NK-92 treated with Interleukin-12 subunit alpha and Interleukin-12 subunit beta, amount 100 ng/mL, for 24 hours (cell line): ENCODE measurements around the gene GLDN.

Experiments
- DNase-seq: peaks from one replicate; lab custom pipeline; 2025; lab: John Stamatoyannopoulos, UW

GLDN gene

GRCh38 chr15:51341366-51342226, at the start of gene GLDN:
Gene GLDN, plus strand, starts transcription at chr15:51341655. Its CDS starts 30 bp downstream, at chr15:51341685.
- DNase-seq = no peak

- DNase-seq = no peak
Observed at GRCh38 chr15:51298620-51299019, 42.8 kb upstream of the GLDN start.

GRCh38 chr15:51299187-51300015, 42.1 kb upstream of the GLDN start:
- no peak for DNase-seq

- no peak for DNase-seq
Observed at GRCh38 chr15:51302480-51302879, 39.0 kb upstream of the GLDN start.

- DNase-seq = no peak
Observed at GRCh38 chr15:51303462-51303980, 37.9 kb upstream of the GLDN start.

- DNase-seq = no peak
Observed at GRCh38 chr15:51307325-51307724, 34.1 kb upstream of the GLDN start.

GRCh38 chr15:51307811-51308210, 33.6 kb upstream of the GLDN start:
- no peak for DNase-seq

- DNase-seq = no peak
Observed at GRCh38 chr15:51310064-51310463, 31.4 kb upstream of the GLDN start.

GRCh38 chr15:51311510-51311909, 29.9 kb upstream of the GLDN start:
- no peak for DNase-seq

GRCh38 chr15:51312166-51313073, 29.0 kb upstream of the GLDN start:
- no peak for DNase-seq

GRCh38 chr15:51313074-51313393, 28.4 kb upstream of the GLDN start:
- no peak for DNase-seq

GRCh38 chr15:51313644-51314280, 27.7 kb upstream of the GLDN start:
- DNase-seq = no peak

- no peak for DNase-seq
Observed at GRCh38 chr15:51314391-51315337, 26.8 kb upstream of the GLDN start.

GRCh38 chr15:51315726-51316125, 25.7 kb upstream of the GLDN start:
- DNase-seq = no peak

- no peak for DNase-seq
Observed at GRCh38 chr15:51316636-51317035, 24.8 kb upstream of the GLDN start.

GRCh38 chr15:51318382-51319150, 22.9 kb upstream of the GLDN start:
- DNase-seq = no peak

GRCh38 chr15:51319539-51319938, 21.9 kb upstream of the GLDN start:
- no peak for DNase-seq

GRCh38 chr15:51320843-51321242, 20.6 kb upstream of the GLDN start:
- DNase-seq = no peak

GRCh38 chr15:51321316-51321715, 20.1 kb upstream of the GLDN start:
- no peak for DNase-seq
